GM10847 (cell line): Measurements from ENCODE around the gene G3BP1.

Source experiments
- POLR2A ChIP-seq: IDR thresholded peaks from 2 replicates; pipeline ENCODE4 v1.6.1; 2011; ENCODE audit not compliant: insufficient read length; ENCODE audit errors: extremely low read depth

The G3BP1 gene

DNA sequence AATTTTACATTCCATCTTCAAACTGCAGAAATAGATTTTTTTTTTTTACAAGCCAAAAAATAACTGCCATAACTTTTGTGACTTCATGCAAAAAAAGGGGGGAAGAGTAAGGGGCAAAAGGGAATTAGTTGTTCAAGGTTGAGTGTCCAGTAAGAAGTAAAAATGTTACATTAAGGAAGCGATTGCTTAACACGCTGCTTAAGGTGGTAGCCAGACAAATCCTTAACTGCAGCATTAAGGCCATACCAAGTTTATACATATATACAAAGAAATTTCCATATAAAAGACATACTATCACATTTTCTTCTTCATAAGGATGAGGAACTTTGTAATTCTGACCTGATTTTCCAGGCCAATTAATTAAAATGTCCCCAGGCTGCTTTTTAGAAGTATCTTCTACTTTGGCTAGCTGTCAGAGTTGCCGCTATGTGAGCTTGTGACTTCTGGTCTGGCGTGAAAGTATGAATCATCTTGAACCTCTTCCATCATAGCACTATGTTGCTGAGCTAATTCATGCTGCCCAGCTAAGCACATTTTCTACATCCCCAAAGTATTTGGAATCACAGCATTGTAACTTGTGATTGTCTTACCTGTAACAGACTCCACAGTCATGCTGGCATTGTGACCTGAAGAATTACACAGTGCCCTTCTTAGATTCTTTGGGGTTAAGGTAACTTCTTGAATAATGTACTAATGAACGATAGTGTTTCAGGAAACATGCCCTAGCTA, 40.0 kb downstream of the G3BP1 start:
- TF ChIP-seq POLR2A = no peak

DNA sequence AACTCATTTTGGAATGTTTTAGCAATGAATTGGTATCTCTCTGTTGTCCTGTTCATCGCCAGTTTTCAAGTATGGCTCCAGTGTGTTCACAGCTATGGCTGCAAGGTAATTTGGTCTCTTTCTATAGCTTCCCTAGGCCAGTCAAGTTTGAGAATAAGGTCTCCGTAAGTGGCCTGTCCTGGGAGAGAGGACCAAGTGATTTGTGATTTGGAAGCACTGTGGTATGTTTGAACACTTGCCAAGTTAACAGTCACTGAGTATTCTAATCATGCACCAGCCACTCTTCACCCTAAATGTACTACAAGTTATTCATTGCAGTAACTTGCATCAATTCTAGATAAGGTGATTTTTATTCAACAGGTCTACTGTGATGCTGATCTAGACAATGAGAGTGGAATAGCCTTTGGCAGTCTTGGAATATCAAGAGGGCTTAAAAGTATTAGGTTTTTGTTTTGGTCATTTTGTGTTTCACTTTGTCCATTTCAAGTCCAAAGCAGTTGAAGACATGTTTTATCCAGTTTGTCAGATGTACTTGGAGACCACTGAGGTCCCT, 41.1 kb downstream of the G3BP1 start:
- TF ChIP-seq POLR2A = no peak

DNA sequence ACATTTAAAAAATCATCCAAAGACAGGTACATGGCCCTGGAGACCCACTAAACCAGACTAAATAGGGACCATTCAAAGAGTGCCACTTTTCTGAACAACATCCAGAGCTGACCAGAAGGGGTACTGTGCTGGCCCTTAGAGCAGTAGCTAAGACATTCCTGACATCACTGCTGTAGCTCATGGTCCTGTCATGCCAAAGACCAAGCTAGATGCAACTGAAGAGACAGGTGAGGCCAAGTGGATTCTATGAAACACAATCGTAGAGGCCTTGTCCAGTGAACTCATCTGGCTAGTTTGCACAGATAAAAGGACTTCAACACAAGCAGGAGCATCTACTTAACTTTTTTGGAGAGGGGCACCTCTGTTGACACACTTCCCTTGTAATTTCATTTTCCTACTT, 43.3 kb downstream of the G3BP1 start:
- TF ChIP-seq POLR2A = no peak

DNA sequence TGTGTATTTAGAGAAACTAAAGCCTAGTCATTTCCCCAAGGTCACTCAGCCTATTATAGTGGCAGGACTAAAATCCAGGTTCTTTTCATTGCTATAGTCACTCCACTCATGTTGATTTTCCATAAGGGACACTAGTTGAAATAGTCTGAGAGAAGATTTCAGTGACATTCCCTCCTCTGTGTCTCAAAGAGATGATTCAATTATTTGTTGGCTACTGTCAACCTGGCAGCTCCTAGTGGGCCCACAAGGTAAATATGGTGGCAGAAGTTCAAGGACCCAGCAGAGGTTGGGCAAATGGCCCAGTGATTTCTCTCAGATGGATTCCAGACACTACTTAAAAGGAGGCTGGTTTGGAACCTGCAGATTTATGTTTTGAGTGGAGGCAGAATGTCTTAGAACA, 48.1 kb downstream of the G3BP1 start:
- TF ChIP-seq POLR2A = no peak

DNA sequence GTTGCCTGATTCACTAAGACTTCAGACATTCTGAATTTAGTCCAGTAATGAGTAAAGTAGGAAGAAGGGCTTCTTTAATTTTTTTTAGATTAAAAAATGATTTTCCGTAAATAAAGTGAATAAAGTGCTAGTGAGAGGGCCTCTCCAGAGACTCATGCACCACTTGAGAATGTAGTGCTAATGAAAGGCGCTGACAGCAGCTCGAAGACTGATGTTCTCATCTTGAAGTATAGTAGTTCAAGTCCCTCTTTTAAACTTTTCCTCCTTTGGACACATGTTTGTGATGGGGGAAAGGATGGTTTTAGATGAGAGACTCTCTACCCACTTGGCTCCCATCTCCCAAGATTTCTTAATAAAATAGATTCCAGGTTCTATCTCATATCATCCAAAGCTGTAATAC, 48.5 kb downstream of the G3BP1 start:
- no peak for TF ChIP-seq POLR2A

DNA sequence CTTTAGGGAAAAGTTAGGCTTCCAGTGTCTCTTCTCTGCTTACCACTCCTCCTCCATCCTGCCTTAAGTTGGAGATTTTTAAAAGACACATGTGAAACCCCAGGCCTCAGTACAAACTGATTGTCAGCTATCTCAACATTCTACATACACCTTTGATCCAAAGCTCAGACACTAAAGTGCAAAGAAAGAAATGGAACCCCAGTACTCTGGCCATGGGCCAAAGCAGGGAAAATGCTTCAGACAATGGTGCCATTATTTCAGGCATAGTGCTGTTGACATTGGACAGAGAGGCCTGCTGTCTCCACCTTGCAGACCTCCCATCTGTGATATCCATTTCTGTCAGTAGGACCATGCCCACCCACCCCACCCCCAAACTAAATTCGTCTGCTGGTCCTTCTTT, 49.1 kb downstream of the G3BP1 start:
- TF ChIP-seq POLR2A = no peak

DNA sequence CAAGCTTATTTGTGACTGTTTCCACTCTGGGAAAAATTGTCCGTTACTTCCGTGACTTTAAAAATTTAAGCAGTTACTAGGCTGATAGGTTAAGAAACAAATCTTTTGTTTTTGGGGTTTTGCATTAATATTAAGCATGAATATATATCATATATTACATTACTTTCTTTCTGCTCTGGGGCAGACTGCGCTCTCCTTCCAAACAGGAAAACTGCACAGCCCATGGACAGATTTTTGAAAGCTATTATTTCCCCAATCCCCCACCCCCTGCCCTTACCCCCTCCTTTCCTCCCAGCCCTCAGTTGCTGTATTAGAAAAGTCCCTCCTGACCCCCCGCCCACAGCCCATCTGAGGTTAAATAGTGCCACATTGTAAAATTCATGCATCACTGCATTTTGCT, 50.4 kb downstream of the G3BP1 start:
- no peak for TF ChIP-seq POLR2A

DNA sequence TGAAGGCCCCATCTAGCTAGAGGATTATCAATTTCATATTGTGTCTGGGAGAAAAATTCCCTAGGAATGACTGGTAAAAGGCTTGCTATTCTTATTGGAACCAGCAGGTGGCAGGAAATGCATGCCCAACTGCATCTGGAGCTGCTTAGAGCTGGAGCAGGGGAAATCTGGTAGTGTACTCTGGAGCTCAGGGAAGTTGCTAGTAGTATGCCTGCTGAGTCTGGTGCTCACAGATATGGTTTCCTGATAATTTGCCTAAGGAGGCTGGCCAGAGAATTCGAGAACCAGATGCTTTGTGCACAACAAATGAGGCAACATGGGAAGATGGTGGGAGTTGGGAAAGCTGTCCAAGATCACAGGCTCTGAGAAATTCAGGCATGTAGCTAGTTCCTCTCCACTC, 53.7 kb downstream of the G3BP1 start:
- no peak for TF ChIP-seq POLR2A

DNA sequence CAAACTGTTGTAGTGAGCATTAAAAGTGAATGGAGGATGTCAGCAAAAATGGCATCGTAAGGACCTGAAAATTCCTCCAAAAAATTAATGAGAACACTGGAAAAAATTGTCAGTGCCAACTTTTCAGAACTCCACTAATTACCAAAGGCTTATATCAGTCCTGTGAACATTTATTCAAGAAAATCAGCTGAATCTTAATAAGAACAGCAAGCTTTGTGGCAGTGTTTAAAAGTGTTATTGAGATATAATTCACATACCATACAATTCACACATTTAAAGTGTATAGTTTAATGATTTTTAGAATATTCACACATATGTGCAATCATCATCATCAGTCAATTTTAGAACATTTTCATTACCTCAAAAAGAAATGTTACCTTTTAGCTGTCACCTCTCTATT, 57.6 kb downstream of the G3BP1 start:
- TF ChIP-seq POLR2A = no peak

DNA sequence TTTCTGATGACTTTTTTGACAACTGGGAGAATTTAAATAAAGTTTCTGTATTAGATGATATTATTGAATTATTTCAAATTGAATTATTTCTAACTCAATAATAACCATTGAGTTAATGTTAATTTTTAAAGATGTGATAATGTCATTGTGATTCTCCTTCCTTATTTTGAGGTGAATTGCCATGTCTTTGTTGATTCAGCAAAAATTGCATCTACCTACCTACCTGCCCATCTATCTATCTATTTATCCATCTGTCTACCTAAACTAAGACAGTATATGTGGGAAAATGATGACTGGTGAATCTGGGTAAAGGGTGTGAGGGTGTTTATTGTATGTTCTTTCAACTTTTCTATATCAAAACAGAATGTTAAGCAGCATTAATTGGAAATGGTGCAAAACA, 75.0 kb downstream of the G3BP1 start:
- no peak for TF ChIP-seq POLR2A

DNA sequence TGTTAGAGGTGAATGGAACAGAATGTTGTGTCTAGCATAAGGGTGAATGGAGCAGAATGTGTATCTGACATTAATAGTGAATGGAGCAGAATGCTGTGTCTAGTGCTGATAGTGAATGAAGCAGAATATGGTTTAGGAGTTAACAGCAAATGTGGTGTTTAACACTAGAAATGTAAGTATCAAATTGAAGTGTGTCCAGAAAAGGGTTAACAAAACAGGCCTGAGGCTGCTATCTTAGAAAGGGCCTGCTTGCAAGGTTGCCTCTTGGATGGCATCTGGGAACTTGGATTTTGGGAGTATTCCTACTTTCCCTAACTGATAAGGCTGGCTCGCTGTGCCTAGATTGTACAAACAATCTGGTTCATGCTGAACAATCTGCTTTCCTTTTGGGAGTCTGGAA, 76.1 kb downstream of the G3BP1 start:
- no peak for TF ChIP-seq POLR2A

DNA sequence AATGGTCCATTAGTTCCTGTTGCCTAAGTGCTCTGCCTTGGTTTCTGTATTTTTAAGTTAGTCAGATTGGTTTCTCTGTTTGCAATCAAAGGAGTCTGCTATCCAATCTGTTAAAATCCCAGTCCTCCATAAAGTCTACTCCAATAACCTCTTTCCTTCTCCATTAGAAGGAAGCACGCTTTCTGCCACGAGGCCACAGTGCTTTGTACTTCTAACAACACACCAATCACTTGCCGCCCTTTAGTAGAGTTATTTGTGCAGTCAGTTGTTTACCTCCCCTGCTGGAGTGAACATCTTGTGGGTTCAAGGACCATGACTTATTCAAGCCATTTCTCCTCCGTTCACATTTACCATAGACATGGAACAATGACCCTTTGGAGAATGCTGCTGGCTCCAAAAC, 83.9 kb downstream of the G3BP1 start:
- no peak for TF ChIP-seq POLR2A

DNA sequence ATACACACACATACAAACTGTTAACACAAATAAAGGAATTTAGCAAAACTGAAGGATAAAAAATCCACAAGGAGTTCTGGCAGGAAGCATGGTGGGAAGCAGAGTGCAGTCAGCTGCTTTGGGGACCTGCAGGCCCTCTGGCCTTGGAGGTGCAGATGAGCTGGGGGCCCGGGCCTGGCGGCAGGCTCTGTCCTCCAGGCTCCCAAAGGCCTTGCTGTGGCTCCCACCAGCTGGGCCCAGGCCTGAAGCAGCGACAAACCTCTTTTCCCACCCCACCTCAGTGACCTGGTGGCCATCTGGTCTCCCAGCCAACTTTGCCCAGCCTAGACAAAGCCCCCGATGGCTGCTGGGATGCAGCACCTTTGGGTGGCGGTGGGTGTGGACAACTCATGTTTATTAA, 85.1 kb downstream of the G3BP1 start:
- no peak for TF ChIP-seq POLR2A
